Stimulated activated CD8-positive, alpha-beta memory T cell treated with anti-CD3 and anti-CD28 coated beads, Interleukin-2, amount 100 ng/mL, for 1 hour (primary cell): ENCODE results near the gene DOC2A.

Source experiments
- DNase-seq, 2 donors: peaks; one replicate each; pipeline ENCODE4 v3.0.0-alpha.2; 2020; ENCODE audit warnings: low read depth in 2 of 2

DOC2A gene

DNA sequence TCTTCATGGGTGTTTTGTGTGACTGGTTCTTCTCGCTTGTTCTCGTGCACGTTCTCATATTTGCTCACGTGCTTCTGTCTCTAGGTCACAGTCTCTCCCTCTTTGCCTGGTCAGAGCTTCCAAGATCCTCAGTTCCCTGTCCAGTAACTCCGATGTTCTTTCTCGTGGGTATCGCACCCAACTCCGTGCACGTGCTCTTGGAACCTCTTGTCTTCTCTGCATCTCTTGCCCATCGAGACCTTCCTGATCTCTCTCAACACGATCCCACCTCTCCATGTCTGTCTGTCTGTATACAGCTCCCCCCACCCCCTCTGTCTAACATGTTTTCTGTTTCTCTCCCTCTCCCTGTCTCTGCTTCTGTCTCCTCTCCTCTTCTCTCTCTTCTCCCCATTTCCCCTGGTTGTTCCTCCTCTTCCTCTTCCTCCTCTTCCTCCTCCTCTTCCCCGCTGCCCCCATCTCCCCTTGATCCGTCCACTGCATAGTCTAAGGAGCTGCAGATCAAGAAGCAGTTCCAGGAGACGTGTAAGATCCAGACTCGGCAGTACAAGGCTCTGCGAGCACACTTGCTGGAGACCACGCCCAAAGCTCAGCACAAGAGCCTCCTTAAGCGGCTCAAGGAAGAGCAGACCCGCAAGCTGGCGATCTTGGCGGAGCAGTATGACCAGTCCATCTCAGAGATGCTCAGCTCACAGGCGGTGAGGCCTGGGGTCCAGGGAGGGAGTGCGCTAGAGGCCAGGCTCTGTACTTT lies 21.5 kb downstream of the DOC2A start:
- DNase-seq: no peak

DNA sequence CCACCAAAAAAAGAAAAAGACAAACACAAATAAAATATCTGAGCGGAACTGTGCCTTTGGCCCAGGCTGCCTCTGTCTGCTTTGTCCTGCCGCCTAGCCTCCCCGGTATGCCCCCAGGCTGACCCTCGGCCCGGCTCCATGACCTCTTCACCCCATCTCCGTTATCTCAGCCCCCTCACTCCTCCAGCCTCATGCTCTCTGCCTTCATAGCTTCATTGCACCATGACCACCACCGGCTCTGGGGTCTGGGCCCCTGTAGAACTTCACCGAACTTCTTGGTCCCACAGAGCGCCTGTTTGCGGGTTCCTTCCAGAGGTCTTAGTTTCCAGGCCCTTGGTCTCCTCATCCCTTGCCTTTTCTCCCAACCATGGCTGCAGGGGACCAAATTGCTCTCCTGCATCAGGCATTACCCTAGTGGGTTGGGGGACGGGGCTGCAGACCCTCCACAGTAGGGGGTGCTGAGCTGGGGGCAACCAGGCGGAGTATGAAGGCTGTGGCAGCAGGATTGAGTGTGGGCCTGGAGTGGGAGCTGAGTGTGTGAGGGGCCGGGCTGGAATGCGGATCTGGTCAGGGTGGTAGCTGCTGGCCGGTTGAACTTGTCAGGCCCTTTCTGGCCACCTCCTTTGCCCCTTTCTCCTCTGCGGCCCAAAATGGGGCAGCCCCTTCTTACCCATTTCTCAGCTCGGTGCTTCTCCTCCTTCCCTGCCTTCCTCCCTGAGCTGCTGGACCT lies 22.3 kb downstream of the DOC2A start:
- no peak for DNase-seq

DNA sequence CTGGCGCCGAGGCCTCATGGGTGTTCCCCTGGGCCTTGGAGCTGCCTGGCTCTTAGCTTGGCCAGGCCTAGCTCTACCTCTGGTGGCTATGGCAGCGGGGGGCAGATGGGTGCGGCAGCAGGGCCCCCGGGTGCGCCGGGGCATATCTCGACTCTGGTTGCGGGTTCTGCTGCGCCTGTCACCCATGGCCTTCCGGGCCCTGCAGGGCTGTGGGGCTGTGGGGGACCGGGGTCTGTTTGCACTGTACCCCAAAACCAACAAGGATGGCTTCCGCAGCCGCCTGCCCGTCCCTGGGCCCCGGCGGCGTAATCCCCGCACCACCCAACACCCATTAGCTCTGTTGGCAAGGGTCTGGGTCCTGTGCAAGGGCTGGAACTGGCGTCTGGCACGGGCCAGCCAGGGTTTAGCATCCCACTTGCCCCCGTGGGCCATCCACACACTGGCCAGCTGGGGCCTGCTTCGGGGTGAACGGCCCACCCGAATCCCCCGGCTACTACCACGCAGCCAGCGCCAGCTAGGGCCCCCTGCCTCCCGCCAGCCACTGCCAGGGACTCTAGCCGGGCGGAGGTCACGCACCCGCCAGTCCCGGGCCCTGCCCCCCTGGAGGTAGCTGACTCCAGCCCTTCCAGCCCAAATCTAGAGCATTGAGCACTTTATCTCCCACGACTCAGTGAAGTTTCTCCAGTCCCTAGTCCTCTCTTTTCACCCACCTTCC lies 23.3 kb downstream of the DOC2A start:
- no peak for DNase-seq

DNA sequence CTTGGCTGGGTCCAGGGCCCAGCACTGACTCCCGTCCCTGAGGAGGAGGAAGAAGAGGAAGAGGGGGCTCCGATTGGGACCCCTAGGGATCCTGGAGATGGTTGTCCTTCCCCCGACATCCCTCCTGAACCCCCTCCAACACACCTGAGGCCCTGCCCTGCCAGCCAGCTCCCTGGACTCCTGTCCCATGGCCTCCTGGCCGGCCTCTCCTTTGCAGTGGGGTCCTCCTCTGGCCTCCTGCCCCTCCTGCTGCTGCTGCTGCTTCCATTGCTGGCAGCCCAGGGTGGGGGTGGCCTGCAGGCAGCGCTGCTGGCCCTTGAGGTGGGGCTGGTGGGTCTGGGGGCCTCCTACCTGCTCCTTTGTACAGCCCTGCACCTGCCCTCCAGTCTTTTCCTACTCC lies 23.9 kb downstream of the DOC2A start:
- DNase-seq: no peak

DNA sequence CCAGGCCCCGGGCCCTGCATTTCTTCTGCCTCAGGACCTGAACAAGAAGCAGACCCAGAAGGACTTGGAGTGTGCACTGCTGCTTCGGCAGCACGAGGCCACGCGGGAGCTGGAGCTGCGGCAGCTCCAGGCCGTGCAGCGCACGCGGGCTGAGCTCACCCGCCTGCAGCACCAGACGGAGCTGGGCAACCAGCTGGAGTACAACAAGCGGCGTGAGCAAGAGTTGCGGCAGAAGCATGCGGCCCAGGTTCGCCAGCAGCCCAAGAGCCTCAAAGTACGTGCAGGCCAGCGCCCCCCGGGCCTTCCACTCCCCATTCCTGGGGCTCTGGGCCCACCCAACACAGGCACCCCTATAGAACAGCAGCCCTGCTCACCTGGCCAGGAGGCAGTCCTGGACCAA lies 24.6 kb downstream of the DOC2A start:
- DNase-seq: no peak

DNA sequence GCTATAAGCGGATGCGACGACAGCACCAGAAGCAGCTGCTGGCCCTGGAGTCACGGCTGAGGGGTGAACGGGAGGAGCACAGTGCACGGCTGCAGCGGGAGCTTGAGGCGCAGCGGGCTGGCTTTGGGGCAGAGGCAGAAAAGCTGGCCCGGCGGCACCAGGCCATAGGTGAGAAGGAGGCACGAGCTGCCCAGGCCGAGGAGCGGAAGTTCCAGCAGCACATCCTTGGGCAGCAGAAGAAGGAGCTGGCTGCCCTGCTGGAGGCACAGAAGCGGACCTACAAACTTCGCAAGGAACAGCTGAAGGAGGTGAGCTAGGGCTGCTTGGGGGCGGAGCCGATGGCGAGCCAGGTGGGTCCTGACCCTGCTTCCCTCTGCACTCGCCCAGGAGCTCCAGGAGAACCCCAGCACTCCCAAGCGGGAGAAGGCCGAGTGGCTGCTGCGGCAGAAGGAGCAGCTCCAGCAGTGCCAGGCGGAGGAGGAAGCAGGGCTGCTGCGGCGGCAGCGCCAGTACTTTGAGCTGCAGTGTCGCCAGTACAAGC lies 25.5 kb downstream of the DOC2A start:
- no peak for DNase-seq

DNA sequence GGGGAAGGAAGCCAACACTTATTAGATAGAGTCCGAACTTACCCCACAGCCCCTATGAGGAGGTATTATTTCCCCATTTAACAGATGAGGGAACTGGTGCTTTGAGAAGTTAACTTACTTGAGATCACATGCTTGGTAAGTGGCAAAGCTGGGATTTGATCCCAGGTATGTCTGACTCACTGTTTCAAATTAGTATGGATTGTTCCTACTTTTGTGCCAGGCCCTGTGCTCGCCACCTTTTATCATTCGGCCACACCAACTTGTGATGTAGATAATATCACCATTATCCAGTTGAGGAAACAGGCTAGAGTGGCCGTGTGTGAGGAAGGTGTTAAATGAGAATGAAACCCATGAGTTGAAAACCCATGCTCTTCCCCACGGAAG lies 26.1 kb downstream of the DOC2A start:
- DNase-seq: no peak

DNA sequence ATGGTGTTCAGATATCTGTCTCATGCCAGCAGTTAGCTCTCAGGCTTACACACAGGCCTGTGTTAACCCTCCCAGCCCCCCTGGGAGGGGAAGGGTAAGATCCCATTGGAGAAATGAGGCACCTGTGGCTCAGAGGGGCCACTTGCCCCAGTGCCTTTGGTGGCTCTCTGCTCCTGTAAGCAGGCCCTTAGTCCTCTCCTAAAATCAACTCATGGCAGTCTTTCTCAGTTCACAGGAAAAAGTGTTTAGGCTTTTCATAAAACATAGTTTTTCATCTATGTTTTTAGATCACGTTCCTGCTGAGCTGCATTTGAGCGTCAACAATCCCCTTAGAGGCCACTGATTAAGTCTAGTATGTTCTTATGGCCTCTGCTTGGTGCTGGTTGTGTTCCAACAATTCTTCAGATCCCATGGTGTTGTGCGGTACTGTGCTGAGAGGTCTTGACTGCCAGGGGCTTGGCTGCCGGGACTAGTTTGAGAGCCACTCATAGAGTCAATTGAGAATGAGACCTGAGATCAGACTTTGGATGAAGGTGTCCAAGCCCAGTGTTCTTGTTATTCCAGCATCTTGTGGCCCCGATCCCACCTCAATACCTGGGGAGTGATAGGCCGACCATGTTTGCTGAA lies 26.6 kb downstream of the DOC2A start:
- no peak for DNase-seq

DNA sequence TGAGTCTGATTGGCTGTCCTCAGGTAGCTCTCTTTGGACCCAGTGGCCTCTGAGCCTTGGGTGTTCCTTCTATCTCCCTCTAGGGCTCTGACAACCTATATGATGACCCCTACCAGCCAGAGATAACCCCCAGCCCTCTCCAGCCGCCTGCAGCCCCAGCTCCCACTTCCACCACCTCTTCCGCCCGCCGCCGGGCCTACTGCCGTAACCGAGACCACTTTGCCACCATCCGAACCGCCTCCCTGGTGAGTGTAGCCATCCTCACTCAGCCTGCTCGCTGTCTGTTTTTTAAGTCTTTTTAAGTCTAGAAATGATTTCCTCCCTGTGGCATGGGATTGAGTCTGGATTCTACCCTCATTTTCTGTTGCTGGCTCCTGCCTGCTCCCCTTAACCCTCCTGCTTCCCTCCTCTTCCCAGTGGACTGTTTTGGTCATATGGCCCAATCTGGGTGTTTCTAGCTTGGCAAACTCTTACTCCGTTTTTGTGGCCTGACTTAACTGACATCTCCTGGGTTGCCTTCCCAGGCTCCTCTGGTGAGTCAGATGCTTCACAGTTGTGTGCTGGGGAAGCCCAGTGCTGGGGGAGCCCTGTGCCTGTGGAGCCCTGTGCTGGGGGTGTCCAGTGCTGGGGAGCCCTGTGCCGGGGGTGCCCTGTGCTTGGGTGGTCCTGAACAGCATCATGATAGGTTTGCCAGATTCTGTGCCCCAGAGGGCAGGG lies 27.2 kb downstream of the DOC2A start:
- no peak for DNase-seq

DNA sequence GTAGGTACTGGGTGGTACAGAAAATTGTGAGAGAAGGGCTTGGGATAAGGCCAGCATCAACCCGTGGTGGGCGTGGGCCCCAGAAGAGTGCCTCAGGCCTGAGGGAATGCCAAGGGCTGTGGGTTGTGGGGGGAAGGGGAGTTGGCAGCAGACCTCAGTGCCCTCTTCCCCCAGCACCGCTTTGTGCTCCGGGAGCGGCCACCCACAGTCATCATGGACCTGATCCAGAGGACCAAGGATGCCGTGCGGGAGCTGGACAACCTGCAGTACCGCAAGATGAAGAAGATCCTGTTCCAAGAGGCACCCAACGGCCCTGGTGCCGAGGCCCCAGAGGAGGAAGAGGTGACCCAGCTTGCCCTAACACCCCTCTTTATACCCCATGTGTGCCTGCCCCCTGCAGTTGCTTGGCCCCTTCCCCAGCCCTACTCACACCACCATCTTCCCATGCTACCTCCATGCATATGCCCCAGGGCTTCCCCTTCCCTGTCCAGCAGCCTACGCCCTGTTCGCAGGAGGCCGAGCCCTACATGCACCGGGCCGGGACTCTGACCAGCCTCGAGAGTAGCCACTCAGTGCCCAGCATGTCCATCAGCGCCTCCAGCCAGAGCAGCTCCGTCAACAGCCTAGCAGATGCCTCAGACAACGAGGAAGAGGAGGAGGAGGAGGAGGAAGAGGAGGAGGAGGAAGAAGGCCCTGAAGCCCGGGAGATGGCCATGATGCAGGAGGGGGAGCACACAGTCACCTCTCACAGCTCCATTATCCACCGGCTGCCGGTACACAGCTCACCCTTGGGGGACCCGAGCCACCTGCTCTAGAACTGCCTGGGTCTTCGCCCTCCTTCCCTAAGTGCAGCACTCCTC lies 28.0 kb downstream of the DOC2A start:
- no peak for DNase-seq

DNA sequence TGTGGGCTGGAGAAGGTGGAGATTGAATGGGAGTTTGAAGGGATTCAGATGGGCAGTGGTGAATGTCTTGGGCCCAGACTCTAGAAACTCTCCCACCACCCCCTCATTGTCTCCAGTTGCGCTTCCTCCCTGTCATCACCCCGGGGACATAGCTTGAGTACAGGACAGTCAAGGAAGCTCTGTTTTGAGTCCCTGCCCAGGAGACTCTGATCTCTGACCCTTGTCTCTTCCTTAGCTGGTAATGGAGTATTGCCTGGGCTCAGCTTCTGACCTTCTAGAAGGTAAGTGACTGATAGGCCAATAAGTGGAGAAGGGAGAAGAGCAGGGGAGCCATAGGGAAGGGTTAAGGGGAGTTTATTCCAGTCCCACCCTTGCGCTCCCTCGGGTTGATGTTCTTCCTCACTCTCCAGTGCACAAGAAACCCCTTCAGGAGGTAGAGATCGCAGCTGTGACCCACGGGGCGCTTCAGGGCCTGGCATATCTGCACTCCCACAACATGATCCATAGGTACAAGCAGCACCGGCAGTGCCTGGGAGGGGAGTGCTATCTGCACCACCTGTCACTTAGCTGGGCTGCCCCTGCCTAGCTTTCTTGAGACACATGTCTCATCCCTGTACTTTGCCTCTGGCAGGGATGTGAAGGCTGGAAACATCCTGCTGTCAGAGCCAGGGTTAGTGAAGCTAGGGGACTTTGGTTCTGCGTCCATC lies 32.1 kb downstream of the DOC2A start:
- DNase-seq: no peak

DNA sequence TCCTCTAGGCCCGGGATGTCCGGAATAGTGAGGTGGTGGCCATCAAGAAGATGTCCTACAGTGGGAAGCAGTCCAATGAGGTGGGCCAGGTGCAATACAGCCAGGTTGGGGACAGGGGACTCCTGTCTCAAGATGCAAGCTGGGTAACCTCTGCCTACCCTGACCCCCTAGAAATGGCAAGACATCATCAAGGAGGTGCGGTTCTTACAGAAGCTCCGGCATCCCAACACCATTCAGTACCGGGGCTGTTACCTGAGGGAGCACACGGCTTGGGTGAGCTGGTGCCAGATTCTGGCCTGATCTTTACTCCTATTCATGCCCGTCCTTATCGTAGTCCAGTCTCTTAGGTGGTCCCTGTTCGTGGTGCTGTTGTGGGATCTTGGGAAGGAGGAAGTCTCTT lies 32.7 kb downstream of the DOC2A start:
- no peak for DNase-seq

DNA sequence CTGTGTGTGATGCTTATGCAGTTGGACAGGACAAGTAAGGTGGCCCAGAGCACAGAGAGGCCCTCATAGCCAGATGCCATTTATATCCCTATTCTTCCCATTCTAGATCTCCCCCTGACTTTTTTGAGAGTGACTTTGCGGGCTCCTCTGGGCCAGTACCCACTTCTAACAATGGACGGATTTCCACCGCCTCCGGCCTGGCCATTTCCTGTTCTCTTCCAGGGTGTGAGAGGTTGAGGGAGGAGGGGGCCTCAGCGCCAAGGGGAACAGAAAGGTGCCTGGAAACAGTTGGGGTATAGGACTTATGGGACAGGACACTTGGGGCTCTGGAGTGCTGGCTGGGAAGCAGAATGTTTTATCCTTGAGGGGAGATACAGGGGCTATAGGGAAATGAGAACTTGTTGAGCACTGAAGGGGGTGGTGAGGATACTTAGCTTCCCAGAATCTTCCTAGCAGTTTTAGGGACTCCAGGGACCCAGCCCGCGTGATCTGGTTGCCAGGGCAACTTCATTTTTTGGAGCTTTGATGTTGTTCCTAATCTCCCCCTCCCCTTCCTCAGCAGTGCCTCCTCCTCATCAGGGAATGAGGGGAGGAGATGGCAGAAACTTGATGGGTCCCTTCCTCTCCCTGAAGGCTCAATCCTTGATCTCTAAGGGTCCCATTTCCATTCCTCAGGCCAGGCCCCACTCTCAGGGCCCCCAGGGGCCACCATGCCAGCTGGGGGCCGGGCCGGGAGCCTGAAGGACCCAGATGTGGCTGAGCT lies 33.6 kb downstream of the DOC2A start:
- no peak for DNase-seq

DNA sequence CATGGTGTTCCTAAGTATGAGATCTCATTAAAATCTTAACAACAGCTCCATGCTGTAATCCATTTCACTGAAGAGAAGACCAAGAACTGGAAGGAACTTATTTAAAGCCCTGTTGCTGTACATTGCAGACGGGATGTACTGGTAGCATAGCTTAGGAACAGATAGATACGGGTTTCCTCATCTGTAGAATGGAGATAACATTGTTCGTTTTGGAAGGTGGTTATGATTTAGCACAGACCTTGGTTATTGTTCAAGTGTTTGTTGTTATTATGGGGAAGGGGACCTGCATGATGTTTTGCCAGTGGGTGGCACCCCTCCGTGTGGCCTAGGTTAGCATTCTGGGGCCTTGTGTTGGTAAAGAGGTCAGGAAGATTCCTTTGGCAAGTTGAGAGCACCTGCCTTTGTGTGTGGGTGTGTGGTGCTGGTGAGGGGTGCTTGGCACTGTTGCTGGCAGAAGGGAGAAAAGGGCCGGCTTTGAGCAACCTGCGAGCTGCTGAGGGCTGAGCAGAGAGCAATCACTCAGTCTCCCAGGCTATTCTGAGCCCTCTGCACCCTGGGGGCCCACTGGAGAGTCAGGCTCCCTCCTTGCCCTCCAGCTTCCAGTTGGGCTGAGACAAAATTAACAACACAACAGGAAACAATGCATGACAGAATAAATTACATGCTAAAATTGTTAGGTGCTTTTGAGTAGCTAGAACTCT lies 34.9 kb downstream of the DOC2A start:
- DNase-seq: no peak

DNA sequence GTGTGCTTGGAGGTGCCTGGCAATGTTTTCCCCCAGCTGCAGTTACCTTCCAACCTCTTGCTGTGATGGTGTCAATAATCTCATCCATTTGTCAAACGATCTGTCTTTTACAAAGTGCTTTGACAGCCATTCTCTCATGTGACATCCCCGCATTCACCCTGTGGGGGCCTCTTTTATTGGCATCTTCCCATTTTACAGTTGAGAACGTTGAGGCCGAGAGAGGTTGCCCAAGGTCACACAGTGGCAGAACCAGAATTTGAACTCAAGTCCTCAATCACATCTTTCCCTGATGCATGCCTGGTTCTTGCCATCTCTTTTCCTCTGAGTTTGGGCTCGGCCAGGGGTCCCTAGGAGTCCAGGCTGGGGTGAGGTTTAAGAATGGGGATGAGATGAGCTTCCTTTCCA lies 35.7 kb downstream of the DOC2A start:
- DNase-seq: no peak

DNA sequence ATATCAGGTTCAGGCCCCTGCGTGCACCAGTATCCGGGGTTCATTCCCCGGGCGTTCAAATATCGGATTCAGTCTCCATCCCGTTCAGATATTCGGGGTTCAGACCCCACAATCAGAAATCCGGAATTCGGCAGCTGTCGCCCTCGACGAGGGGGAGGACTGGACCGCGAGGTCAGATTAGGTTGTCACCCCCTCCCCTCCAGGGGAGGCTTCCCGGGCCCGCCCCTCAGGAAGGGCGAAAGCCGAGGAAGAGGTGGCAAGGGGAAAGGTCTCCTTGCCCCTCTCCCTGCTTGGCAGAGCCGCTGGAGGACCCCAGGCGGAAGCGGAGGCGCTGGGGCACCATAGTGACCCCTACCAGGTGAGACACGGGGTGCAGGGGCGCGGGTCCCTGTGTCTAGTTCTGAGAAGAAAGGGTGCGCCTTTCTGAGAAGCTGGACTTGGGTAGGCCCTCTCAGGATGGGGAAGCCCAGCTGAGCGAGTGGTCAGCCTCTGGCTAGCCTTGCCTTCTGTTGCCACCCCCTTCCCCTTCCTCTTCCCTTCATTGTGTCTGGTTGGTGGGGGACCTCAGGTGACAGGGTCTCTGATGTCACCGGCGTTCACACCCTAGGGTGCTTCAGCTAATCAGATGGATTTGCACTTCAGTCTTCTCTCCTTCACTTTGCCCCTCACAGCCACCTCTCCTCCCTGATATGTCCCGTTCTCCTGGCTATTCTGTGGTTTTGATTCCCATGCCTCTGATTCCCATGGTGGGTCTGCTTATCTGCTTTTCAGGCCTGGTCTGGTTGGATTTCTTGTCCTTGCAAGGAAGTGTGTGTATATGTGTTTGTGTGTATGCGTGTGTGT lies 36.3 kb downstream of the DOC2A start:
- no peak for DNase-seq

DNA sequence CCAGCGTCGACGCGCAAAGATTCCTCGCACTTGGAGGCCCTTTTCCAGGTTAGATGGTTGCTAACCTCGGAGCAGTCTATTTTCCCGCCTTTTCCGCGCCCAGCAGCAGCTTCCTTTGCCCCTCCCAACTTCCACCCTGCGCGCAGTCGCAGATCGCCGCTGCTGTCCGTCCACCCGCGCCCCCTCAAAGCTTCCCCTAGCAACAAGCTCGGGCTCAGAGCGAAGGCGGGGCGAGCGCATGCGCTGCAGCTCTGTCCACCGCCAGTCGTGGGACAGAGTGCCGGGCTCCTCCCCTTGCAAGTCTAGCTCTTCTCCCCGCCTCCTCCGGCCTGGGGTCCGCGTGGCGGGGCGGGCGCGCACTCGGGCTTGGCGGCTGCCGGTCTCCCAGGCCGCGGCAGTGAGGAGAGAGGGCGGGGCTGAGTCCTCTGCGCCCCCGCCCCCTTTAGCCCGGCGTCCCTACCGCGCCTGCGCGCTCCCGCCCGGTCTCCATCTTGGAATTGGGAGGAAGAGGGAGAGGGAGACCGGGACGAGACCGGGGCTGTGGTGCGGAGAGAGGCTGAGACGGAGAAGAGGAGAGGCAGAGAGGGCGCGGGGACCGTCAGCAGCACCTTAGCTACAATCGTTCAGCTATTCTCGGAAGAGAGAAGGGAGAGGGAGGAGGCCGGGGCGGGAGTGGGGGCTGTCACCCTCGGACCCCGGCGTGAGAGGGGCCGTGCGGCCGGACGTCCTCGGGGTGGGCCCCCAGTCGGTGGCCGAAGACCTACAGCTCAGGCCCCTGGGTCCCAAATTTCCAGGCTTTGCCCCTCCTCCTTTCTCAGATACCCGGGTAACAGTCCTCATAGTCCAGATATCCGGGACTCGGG lies 37.2 kb downstream of the DOC2A start, which contains the start of gene TAOK2:
Gene TAOK2, plus strand, starts transcription at position 485 of the 863 bp plus-strand sequence. CDS start 3,905 bp downstream, outside the sequence.
- peak; percentile 85 to 88 for DNase-seq
